HepG2 (cell line): ENCODE results near the gene TMEM50B. TPM values are rescaled to one million over a fixed set of nuclear protein-coding genes. Genes with fewer than 3 reads are reported as not detected.

Source experiments
- ERF ChIP-seq: IDR thresholded peaks from 2 replicates; pipeline ENCODE4 v1.6.1; 2018; ENCODE audit warnings: missing biosample characterization, missing genetic modification reagents
- HINFP ChIP-seq: sonication (generic); formaldehyde crosslinking; IDR thresholded peaks from 2 replicates; pipeline ENCODE4 v1.4.0; 2020; ENCODE audit warnings: low read depth, mild to moderate bottlenecking, missing genetic modification reagents
- IRF1 ChIP-seq: sonication (generic); formaldehyde crosslinking; IDR thresholded peaks from 2 replicates; pipeline ENCODE4 v1.4.0; 2020; ENCODE audit warnings: low read depth, mild to moderate bottlenecking, missing genetic modification reagents
- NCOR1 ChIP-seq: fragments of 200-600 bp; sonication (generic); IDR thresholded peaks from 2 replicates; pipeline ENCODE4 v1.7.0; 2017; ENCODE audit warnings: antibody characterized with exemption, low read length, borderline replicate concordance
- NRL ChIP-seq: sonication (generic); formaldehyde crosslinking; IDR thresholded peaks from 2 replicates; pipeline ENCODE4 v1.5.0; 2020; ENCODE audit warnings: missing genetic modification reagents, mild to moderate bottlenecking, moderate library complexity, borderline replicate concordance
- PAX8 ChIP-seq: sonication (generic); formaldehyde crosslinking; IDR thresholded peaks from 2 replicates; pipeline ENCODE4 v1.8.0; 2022; ENCODE audit warnings: mild to moderate bottlenecking, missing genetic modification reagents, borderline replicate concordance
- ZBTB4 ChIP-seq: sonication (generic); formaldehyde crosslinking; IDR thresholded peaks from 2 replicates; pipeline ENCODE4 v1.4.0; 2020; ENCODE audit warnings: missing genetic modification reagents, mild to moderate bottlenecking, borderline replicate concordance
- ZIK1 ChIP-seq: sonication (generic); formaldehyde crosslinking; IDR thresholded peaks from 2 replicates; pipeline ENCODE4 v1.5.0; 2020; ENCODE audit warnings: mild to moderate bottlenecking, low read depth, missing genetic modification reagents, borderline replicate concordance
- ZNF30 ChIP-seq: sonication (generic); formaldehyde crosslinking; IDR thresholded peaks from 2 replicates; pipeline ENCODE4 v1.5.0; 2020; ENCODE audit warnings: mild to moderate bottlenecking, missing genetic modification reagents
- ZNF335 ChIP-seq: sonication (generic); formaldehyde crosslinking; IDR thresholded peaks from 2 replicates; pipeline ENCODE4 v1.4.0; 2020; ENCODE audit warnings: missing genetic modification reagents
- ZNF784 ChIP-seq: sonication (generic); formaldehyde crosslinking; IDR thresholded peaks from 2 replicates; pipeline ENCODE4 v1.5.1; 2020; ENCODE audit warnings: missing genetic modification reagents, mild to moderate bottlenecking, borderline replicate concordance
- ZNF788 ChIP-seq: sonication (generic); formaldehyde crosslinking; IDR thresholded peaks from 2 replicates; pipeline ENCODE4 v1.5.0; 2020; ENCODE audit warnings: mild to moderate bottlenecking, missing genetic modification reagents, borderline replicate concordance
- ZNF83 ChIP-seq: sonication (generic); formaldehyde crosslinking; IDR thresholded peaks from 2 replicates; pipeline ENCODE4 v1.4.0; 2020; ENCODE audit warnings: missing genetic modification reagents, mild to moderate bottlenecking, borderline replicate concordance
- ZNF883 ChIP-seq: sonication (generic); formaldehyde crosslinking; IDR thresholded peaks from 2 replicates; pipeline ENCODE4 v1.5.1; 2020; ENCODE audit warnings: mild to moderate bottlenecking, missing genetic modification reagents; ENCODE audit errors: not compliant biosample characterization
- ZSCAN31 ChIP-seq: sonication (generic); formaldehyde crosslinking; IDR thresholded peaks from 2 replicates; pipeline ENCODE4 v1.5.0; 2020; ENCODE audit warnings: low read depth, mild to moderate bottlenecking, missing genetic modification reagents
- polyA plus RNA-seq, 8 experiments: library from polyadenylated mRNA; depleted of rRNA in 3 of 8; stranded (reverse) in 7 of 8; unstranded in 1 of 8; fragments of >200 nt; fragmentation: Illumina TruSeq in 4 of 8; extraction: Trizol in 4 of 8; gene quantifications; 2 replicates each; pipeline versions ENCODE4 v1.2.1 to v1.2.3, GENCODE V29; 2011 to 2016; ENCODE audit warnings: low read depth in 4 of 8, missing spikeins in 1 of 8, mixed read lengths in 1 of 8; ENCODE audit not compliant: insufficient read depth in 1 of 8
- total RNA-seq, 5 experiments: library from RNA; depleted of rRNA; stranded (reverse); fragments of >200 nt; fragmentation: Illumina TruSeq; extraction: Trizol; gene quantifications; 2 replicates each; pipeline ENCODE4 v1.2.3, GENCODE V29; 2016; ENCODE audit warnings: low read depth in 1 of 5
- TF ChIP-seq, protein P1 (sequence below): sonication (generic); formaldehyde crosslinking; IDR thresholded peaks from 2 replicates; pipeline ENCODE4 v1.5.0; 2020; ENCODE audit warnings: mild to moderate bottlenecking, missing genetic modification reagents, borderline replicate concordance
- TF ChIP-seq, protein P2 (sequence below): IDR thresholded peaks from 2 replicates; pipeline ENCODE4 v1.6.1; 2018; ENCODE audit warnings: missing genetic modification reagents, mild to moderate bottlenecking, missing compliant biosample characterization

The TMEM50B gene
- total and polyA plus RNA-seq, 2 of the 13 experiments (the other 11 are each of a cell fraction or from before 2014, with no cell fraction given) = 29.9 to 46.3 TPM

DNA sequence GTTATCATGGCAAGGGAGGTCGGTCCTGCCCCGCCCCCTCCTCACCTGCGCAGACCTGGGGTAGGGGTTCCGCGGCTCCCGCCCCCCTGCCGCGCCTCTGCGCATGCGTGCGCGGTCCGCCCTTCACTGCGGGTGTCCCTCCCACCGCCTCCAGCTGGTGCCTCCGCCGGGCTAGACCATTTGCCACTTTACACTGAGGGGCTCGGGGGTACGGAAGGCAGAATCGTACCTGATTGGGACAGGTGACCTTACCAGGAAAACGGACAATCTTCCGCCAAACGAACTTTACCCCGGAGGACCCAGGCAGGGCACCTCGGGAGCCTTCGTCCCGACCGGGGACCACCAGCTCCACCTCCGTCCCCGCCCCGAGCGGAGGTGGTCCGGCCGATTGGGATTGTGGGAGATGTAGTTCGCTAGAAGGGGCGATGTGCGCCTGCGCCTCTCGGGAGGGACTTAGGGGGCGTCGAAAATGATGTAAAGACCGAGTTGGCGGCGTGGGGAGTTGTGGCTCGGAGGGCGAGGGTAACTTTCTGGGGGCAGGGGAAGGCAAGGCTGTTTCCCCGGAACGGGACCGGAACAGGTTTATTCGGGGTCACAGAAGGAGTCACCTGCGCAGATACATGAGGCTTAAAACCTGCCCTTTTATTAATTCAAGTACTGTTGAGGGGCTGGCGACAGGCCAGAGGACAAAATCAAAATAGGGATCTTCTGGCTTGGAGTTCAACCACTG is 11.8 kb upstream of the TMEM50B start, which contains the start of gene DNAJC28 (continued):
- TF ChIP-seq HINFP (CRISPR knock-in tag) = peak; percentile 28; the same call in 1 of the 2 replicates
- TF ChIP-seq ZSCAN31 (CRISPR knock-in tag) = 0 out of 2 replicates have a peak, but pooled peaks have one; percentile 48
- TF ChIP-seq IRF1 (CRISPR knock-in tag) = no peak
- TF ChIP-seq, protein P1, sequence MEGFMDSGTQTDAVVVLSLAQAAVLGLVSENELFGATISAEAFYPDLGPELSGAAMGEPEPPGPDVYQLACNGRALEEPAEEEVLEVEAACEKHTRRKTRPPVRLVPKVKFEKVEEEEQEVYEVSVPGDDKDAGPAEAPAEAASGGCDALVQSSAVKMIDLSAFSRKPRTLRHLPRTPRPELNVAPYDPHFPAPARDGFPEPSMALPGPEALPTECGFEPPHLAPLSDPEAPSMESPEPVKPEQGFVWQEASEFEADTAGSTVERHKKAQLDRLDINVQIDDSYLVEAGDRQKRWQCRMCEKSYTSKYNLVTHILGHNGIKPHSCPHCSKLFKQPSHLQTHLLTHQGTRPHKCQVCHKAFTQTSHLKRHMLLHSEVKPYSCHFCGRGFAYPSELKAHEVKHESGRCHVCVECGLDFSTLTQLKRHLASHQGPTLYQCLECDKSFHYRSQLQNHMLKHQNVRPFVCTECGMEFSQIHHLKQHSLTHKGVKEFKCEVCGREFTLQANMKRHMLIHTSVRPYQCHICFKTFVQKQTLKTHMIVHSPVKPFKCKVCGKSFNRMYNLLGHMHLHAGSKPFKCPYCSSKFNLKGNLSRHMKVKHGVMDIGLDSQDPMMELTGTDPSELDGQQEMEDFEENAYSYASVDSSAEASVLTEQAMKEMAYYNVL = 0 out of 2 replicates have a peak, but pooled peaks have one; percentile 8
- TF ChIP-seq, protein P2, sequence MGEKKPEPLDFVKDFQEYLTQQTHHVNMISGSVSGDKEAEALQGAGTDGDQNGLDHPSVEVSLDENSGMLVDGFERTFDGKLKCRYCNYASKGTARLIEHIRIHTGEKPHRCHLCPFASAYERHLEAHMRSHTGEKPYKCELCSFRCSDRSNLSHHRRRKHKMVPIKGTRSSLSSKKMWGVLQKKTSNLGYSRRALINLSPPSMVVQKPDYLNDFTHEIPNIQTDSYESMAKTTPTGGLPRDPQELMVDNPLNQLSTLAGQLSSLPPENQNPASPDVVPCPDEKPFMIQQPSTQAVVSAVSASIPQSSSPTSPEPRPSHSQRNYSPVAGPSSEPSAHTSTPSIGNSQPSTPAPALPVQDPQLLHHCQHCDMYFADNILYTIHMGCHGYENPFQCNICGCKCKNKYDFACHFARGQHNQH (CRISPR knock-in tag) = 0 out of 2 replicates have a peak, but pooled peaks have one; percentile 30
- 0 out of 2 replicates have a peak, but pooled peaks have one; percentile 31 for TF ChIP-seq NRL
- TF ChIP-seq ERF (CRISPR knock-in tag) = peak; percentile 55; the same call in 1 of the 2 replicates
- TF ChIP-seq ZNF784 (CRISPR knock-in tag) = peak; percentile 82; the same call in 1 of the 2 replicates
- peak; percentile 66; the same call in 1 of the 2 replicates for TF ChIP-seq ZNF788 (CRISPR knock-in tag)
- peak; percentile 84; the same call in 1 of the 2 replicates for TF ChIP-seq ZIK1
- TF ChIP-seq ZNF883 (CRISPR knock-in tag) = peak; percentile 79
- TF ChIP-seq NCOR1 = no peak
- peak; percentile 98 for TF ChIP-seq ZNF335 (CRISPR knock-in tag)
- peak; percentile 88; the same call in 1 of the 2 replicates for TF ChIP-seq PAX8
- TF ChIP-seq ZNF83 (CRISPR knock-in tag) = 0 out of 2 replicates have a peak, but pooled peaks have one; percentile 60
- no peak for TF ChIP-seq ZNF30 (CRISPR knock-in tag)
- TF ChIP-seq ZBTB4 (CRISPR knock-in tag) = no peak
